Stimulated activated CD8-positive, alpha-beta memory T cell treated with anti-CD3 and anti-CD28 coated beads, Interleukin-4, amount 100 ng/mL, for 48 hours (primary cell): ENCODE results near the gene PRKCA.

ENCODE experiments used
- DNase-seq: peaks from one replicate; pipeline ENCODE4 v3.0.0-alpha.2; 2020

The PRKCA gene

DNA sequence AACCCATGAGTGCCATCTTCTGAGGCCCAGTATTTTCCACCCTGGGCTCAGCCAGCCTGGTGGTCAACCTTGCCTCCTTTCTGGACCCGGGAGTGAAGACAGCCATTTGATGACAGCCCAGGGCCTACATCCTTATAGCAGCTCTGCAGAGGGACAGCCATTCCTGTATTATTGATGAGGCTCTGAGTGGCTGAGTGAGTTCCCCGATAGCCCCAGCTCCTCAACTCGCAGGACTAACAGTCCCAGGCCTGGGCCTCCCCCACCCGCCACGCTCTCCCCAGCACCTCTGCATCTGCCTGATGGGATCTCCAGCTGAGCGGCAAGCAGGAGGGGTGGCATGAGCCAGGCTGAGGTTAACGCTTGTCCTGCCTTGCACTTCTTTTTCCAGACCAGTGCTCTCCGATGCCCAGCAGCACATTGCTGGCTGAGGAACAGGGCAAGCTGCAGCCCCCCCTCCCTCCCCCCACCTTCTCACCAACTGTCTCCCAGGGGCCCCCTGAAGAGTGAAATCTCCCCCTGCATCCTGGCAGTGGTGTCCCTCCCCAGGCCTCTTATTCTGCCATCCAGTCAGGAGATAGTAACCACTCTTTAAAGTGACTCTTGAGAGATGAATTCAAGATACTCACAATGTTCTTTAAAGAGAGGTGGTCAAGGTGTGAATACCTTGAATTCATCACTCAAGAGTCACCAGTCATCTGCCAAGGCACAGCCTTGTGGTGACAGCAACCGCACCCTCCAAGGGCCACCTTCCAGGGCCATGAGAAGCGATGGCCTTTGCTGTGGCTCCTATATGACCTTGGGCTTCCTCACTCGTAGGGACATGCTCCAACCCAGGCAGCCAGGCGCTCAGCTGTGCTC lies 556.0 kb downstream of the PRKCA start:
- DNase-seq: no peak

DNA sequence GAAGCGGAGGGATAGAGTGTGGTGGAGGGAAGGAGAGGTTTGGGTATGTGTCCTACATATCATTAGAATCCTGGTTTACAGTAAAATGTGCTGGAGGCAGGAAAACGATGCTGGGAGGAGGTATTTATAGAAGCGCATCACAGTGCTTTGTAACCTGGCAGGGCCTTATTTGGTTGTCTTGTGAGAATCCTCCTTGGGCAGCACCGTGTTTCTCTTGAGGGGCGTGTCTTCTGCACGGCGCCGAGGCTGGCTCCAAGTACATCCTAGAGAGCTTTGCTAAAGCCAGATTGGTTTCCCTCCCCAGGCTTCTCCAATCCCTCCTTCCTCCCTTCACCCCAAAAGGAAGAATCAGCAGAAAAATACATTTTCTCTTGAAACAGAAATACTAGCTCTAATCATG lies 556.9 kb downstream of the PRKCA start:
- DNase-seq: no peak

DNA sequence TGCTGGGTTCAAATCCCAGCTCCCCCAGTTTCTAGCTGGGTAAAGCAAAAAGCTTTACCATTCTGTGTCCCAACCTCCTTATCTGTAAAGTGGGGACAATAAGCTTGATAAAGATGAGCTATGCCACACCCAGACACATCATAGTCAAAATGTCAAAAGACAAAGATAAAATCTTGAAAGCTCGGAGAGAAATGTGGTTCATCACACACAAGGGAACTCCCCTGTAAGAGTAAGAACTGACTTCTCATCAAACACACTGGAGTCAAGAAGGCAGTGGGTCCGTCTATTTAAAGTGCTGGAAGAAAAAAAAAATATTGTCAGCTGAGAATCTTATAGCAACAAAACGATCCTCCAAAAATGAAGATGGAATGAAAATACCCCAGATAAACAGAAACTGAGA lies 557.8 kb downstream of the PRKCA start:
- no peak for DNase-seq
